ENCODE results near the gene ITPR2.

ITPR2 gene

GRCh38 chr12:26825459-26826016 is 7.5 kb downstream of the ITPR2 start:
- in situ Hi-C loops (cut with MboI; ENCODE audit: low sequenced_read_pairs) = no loop called here

GRCh38 chr12:26823390-26823789 is 9.6 kb downstream of the ITPR2 start:
- in situ Hi-C loops (cut with MboI; ENCODE audit: low sequenced_read_pairs) = no loop called here

GRCh38 chr12:26822026-26822425 is 11.0 kb downstream of the ITPR2 start:
- in situ Hi-C loops (cut with MboI; ENCODE audit: low sequenced_read_pairs) = no loop called here

- in situ Hi-C loops (cut with MboI; ENCODE audit: low sequenced_read_pairs) = no loop called here
Measured at GRCh38 chr12:26821212-26821701, 11.7 kb downstream of the ITPR2 start.

GRCh38 chr12:26818636-26819035 is 14.4 kb downstream of the ITPR2 start:
- in situ Hi-C loops (cut with MboI; ENCODE audit: low sequenced_read_pairs) = no loop called here

GRCh38 chr12:26818201-26818600 is 14.8 kb downstream of the ITPR2 start:
- in situ Hi-C loops (cut with MboI; ENCODE audit: low sequenced_read_pairs) = no loop called here

- in situ Hi-C loops (cut with MboI; ENCODE audit: low sequenced_read_pairs) = no loop called here
Measured at GRCh38 chr12:26817183-26817591, 15.8 kb downstream of the ITPR2 start.

GRCh38 chr12:26813812-26814211 is 19.2 kb downstream of the ITPR2 start:
- in situ Hi-C loops (cut with MboI; ENCODE audit: low sequenced_read_pairs) = no loop called here

GRCh38 chr12:26810330-26810729 is 22.7 kb downstream of the ITPR2 start:
- in situ Hi-C loops (cut with MboI; ENCODE audit: low sequenced_read_pairs) = no loop called here

- in situ Hi-C loops (cut with MboI; ENCODE audit: low sequenced_read_pairs) = no loop called here
Measured at GRCh38 chr12:26809611-26810285, 23.2 kb downstream of the ITPR2 start.

GRCh38 chr12:26808766-26809476 is 24.1 kb downstream of the ITPR2 start:
- in situ Hi-C loops (cut with MboI; ENCODE audit: low sequenced_read_pairs) = no loop called here

- in situ Hi-C loops (cut with MboI; ENCODE audit: low sequenced_read_pairs) = no loop called here
Measured at GRCh38 chr12:26807292-26807691, 25.7 kb downstream of the ITPR2 start.

- in situ Hi-C loops (cut with MboI; ENCODE audit: low sequenced_read_pairs) = no loop called here
Measured at GRCh38 chr12:26806556-26806955, 26.4 kb downstream of the ITPR2 start.

GRCh38 chr12:26805401-26805971 is 27.5 kb downstream of the ITPR2 start:
- in situ Hi-C loops (cut with MboI; ENCODE audit: low sequenced_read_pairs) = no loop called here

GRCh38 chr12:26803552-26803951 is 29.4 kb downstream of the ITPR2 start:
- in situ Hi-C loops (cut with MboI; ENCODE audit: low sequenced_read_pairs) = no loop called here

- in situ Hi-C loops (cut with MboI; ENCODE audit: low sequenced_read_pairs) = no loop called here
Measured at GRCh38 chr12:26801486-26801885, 31.5 kb downstream of the ITPR2 start.

GRCh38 chr12:26800858-26801257 is 32.1 kb downstream of the ITPR2 start:
- in situ Hi-C loops (cut with MboI; ENCODE audit: low sequenced_read_pairs) = no loop called here

GRCh38 chr12:26800347-26800746 is 32.6 kb downstream of the ITPR2 start:
- in situ Hi-C loops (cut with MboI; ENCODE audit: low sequenced_read_pairs) = no loop called here

- in situ Hi-C loops (cut with MboI; ENCODE audit: low sequenced_read_pairs) = no loop called here
Measured at GRCh38 chr12:26799741-26800140, 33.3 kb downstream of the ITPR2 start.

GRCh38 chr12:26798640-26799039 is 34.4 kb downstream of the ITPR2 start:
- in situ Hi-C loops (cut with MboI; ENCODE audit: low sequenced_read_pairs) = no loop called here

- in situ Hi-C loops (cut with MboI; ENCODE audit: low sequenced_read_pairs) = no loop called here
Measured at GRCh38 chr12:26798023-26798422, 35.0 kb downstream of the ITPR2 start.

GRCh38 chr12:26795910-26796309 is 37.1 kb downstream of the ITPR2 start:
- in situ Hi-C loops (cut with MboI; ENCODE audit: low sequenced_read_pairs) = no loop called here
